Kasumi-1 (cell line): ENCODE results near the gene TRAF3.

ENCODE experiments used
- DNase-seq, 2 experiments: peaks; one replicate each; lab custom pipeline; 2025; lab: John Stamatoyannopoulos, UW

The TRAF3 gene

DNA sequence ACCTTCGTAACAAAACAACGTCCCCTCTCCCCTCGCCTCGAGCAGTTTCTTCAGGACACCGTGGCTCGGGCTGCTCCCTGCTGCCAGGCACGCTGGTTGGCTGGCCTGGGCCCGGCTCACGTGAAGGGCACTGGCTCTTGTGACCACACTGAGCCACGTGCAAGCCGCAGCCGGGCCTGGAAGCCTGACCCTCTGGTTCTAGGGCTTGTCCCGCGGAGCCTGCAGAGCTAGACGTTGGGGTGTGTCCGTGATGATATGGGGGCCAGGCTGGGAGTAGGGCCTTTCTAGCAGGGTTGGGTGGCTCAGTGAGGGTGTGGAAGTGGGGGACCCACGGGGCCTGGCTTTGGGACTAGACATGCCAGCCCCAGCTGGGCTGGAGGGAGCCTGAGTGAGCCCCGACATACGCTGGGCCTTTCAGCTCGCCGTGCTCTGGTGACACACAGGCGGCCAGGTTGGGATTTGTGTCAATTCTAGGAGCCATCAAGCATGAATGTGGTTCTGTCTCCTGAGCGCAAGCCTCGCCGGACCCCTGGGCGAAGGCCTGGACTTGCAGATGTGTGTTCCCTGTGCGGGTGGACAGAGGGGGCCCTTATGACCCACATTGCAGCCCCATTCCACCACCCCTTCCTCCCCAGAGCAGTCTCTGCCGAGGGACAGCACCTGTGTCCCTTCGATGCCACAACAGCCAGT, 131.7 kb downstream of the TRAF3 start:
- no peak for DNase-seq

DNA sequence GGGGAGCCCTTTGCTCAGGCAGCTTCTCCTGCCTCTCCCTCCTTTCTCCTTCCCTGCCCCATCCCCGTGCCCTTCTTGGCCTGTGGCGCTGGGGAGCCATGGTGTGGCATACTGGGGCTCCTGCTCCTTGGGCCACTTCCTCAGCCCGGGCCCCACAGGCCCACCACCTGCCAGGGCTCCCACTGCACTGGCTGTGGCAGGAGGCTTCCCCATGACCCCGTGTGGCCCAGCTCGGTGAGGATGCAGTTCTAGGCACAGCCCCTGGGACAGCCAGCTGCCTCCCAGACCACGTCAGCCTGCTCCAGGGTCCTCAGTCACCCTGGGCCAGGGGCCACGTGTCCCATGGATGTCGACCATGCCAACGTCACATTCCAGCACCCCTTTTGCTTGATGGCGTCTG, 132.2 kb downstream of the TRAF3 start:
- no peak for DNase-seq

DNA sequence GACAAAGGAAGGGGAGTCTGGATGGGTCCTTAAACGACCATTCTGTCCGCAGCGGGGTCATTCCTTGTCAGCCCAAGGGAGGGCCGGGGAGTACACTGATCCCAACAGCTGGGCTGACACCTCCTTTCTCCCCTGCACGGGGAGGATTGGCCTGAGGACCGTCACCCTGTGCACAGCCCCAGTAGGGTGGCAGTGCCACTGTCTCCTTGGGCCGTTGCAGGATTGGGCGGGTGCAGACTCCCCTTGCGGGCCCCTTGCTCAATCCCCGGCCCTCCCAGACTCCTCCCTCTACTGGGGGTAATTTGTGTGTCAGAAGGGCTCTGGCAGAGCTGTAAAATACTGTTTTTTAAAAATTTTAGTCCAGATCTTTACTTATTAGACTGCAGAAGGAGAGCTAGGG, 132.7 kb downstream of the TRAF3 start:
- no peak for DNase-seq

DNA sequence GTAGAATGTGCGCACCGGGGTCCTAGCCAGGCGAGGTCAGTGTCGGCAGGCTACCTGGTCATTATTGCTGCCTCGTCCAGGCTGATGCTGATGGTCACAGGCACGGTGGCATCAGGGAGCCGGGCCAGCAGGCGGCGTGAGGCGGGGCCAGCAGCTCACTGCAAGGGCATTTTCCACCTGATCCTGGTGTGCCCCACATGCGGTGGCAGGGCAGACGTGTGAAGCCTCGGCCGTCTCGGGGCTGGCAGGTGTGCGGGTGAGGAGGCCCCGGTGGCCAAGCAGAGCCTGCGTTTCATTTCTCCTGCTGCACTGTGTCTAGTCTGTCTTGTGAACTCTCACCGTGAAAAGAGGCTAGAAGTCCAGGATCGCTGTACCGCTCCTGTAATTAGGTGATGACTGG, 133.2 kb downstream of the TRAF3 start:
- no peak for DNase-seq

DNA sequence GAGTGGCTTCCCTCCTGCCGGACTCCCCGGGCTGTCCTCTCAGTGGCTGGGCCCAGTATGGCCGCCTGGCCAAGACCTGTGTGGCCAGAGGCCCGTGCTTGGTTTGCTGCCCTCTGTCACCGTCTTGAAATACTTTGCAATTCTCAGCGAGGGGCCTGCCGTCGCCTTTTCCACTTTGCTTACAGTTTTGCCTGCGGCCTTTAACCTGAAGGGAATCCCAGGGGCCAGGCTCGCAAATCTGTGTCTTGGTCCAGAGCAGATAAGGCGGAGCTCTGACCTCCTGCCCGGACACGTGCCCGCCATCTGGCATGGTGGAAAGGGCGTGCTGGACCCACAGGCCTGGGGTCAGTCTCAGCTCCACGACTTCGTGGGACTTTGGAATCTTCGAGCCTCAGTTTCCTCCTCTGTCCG, 134.3 kb downstream of the TRAF3 start:
- DNase-seq, result no peak

DNA sequence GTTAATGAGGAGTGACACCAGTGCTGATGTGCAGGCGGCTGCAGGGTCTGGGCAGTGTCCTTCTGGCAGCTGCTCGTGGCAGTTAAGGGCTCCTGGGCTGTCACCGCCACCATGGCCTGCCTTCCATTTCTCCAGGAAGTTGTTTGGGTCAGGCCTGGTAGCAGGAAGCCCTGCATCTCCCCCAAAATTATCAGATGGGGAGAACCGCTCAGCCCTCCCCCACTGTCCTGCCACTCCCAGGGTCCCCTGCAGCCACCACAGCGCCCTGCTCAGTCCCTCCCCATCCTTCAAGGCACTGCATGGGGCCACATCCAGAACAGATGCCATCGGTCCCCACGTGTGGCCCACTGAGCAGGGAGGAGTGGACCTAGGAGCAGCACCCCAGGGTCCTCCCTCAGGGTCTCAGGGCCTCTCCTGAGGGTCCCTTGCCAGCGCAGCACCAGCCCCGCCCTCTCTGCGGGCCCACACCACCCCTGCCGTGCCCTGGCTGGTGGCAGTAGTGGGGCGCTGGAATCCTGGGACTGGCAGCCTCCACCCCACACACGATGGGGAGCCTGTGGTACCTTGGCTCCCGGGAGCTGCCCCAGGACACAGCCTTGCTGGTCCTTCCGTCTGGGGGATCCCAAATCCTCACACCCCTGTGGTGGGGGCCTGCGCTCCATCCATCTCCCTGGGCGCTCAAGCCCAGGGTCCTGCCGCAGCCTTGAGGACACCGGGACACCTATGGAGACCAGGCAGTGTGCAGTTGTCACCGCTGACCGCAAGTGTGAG, 134.9 kb downstream of the TRAF3 start:
- DNase-seq, result no peak

DNA sequence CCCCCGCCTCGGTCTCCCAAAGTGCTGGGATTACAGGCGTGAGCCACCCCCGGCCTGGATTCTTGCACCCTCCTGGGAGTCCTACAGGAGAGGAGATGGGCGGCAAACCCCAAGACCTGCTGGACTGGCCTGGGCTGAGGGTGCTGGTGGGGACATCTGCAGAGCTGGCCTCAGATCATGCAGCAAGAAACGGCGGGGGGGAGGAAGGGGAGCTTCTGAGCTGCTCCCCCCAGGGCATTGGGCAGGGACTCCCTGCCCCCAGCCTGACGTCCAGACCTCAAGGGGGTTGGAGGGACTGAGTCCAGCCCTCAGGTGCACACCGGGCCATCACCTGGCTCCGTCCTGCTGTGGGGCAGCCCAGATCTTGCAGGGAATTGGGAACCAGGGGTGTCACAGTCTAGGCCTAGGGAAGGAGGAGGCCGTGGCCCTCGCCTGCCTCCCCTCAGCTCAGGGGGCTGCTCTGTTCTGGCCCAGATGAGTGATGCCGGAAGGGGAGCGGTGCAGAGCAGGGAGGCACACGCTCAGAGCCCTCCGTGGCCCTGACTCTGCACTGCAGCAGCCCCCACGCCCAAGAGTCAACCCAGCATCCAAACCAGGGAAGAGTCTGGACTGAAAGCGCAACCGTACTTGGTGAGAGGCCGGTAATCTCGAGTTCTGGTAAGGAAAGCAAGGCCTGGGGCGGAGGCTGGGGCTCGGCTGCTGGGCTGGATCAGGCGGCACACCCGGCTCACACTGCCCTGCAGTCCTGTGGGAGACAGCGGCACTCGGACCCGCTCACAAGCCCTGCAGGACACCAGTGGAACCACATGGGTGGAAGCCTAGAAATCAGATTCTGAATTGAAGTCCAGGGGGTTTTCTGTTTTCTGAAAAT, 136.3 kb downstream of the TRAF3 start:
- no peak for DNase-seq

GRCh38 chr14:102914474-102915291, 137.4 kb downstream of the TRAF3 start:
- DNase-seq, result no peak

DNA sequence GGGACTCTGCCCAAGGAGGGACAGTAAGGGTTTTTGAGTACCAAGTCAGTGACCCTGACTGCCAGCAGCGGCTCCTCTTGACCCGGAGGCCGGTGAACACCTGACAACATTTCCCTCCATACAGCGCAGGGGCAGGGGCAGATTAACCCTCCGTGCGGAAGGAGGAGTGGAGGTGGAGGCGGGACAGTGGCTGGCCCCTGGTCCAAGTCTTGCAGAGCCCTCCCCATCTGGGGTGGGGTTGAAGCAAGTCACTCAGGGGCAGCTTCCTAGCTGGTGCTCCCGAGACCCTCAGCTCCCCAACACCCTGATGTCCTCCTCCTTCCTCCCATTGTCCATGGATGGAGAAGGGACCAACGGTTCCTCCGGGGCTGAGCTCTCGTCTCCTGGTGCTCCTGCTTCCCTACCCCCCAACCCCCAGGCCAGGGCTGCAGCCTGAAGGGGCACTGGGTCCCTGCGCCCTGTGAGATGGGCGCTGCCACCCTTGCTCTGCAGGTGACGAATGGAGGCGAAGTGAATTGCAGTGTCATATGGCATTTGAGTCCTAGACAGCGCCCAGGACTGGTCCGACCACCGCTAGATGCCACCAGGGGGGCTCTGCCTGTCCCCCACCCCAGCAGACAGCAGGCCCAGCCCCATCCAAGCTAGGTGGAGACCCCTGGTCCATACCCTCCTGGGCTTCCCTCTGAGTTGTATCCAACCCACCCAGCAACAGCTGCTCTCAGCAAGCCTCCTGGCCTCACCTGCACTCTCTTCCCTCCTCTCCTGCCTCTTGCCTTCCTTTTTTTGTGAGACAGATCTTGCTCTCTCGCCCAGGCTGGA, 138.3 kb downstream of the TRAF3 start:
- no peak for DNase-seq

DNA sequence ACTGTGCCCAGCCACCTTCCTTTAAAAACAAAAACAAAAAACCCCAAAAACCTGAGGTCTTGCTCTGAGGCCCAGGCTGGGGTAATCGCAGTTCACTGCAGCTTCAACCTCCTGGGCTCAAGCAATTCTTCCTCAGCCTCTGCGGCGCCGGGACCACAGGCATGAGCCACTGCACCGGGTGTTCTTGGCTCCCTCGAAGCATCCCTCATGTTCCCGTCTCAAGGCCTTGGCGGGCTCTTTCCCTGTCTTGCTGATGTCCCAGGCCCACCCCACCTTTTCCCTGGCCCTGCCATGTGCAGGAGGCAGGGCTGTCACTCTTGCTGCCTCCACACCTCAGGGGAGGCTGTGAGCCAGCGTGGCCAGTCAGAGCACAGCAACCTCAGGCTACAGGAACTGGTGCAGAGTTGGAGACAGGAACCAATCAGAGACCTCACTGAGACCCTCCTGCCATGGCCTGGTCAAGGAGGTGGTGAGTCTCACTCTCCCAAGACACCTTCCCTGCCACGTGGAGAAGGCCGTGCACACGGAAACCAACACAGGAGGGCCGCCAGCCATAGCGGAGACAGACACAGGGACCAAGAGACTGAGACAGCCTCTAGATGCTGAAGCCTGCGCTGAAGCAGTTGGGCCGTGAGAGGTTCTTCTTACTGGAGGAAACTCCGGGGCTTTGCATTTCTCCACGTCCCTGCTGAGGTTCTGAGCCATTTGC, 139.3 kb downstream of the TRAF3 start:
- no peak for DNase-seq

GRCh38 chr14:102917056-102917385, 139.8 kb downstream of the TRAF3 start:
- DNase-seq, result no peak

- DNase-seq, result peak; percentile 38 to 42
Measured at GRCh38 chr14:102917469-102918211, 140.4 kb downstream of the TRAF3 start.

DNA sequence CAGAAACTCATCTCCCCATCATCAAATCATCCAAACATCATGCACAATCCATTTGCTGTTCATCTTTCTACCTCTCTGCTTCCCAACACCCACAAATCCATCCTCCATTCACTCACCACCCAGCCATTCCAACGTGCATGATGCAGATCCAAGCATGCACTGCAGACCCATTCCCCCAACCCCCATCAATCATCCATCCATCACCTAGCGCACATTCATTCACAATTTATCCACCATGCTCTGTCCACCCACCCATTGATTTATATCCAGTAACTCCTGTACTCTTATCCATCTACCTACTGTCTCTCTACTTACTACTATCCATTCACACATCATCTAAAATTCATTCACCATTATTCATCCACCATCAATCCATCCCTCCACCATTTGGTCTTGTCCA, 141.2 kb downstream of the TRAF3 start:
- no peak for DNase-seq

DNA sequence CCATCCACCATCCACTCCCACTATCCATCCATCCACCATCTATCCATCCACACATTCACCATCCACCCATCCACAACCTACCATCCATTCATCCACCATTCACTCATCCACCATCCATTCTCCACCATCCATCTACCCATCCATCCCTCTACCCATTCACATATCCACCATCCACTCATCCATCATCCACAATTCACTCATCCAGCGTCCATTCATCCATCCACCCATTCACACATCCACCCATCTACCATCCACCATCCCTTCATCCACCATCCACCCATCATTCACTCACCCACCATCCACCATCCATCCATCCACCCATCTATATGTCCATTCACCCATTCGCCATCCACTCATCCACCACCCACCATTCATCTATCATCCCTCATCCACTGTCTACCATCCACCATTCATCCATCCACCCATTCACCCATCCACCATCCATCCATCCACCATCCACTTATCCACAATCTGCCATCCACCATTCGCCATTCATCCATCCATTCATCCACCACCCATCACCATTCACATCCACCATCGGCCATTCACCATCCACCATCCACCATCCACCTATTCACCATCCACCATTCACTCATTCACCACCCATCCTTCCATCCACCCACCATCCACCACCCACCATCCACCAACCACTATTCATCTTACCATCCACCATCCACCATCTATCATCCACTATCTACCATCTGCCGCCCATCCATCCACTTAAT, 143.2 kb downstream of the TRAF3 start:
- no peak for DNase-seq

- DNase-seq, result no peak
Measured at GRCh38 chr14:102920998-102921304, 143.7 kb downstream of the TRAF3 start.

- no peak for DNase-seq
Measured at GRCh38 chr14:102922490-102923200, 145.4 kb downstream of the TRAF3 start, which contains the start of gene AMN. AMN (plus strand) TSS chr14:102922663; CDS start chr14:102922689, 26 bp downstream.

GRCh38 chr14:102923201-102923924, 146.1 kb downstream of the TRAF3 start:
- no peak for DNase-seq
